SK-N-SH (cell line): Measurements from ENCODE around the gene SNX8. TPM values are rescaled to one million over a fixed set of nuclear protein-coding genes. Genes with fewer than 3 reads are reported as not detected.

ENCODE experiments used
- CTCF ChIA-PET: fragments of 300-600, 350-600 bp; formaldehyde crosslinking; extraction: SDS; loops from one replicate; lab custom pipeline; 2021; lab: Yijun Ruan, JAX
- POLR2A ChIA-PET: fragments of 350-600 bp; sonication (Branson Sonifier 250); formaldehyde crosslinking; extraction: SDS; loops from one replicate; lab custom pipeline; 2020; ENCODE audit warnings: antibody characterized with exemption, inconsistent platforms; lab: Yijun Ruan, JAX
- DNase-seq: peaks from one replicate; pipeline ENCODE4 v3.0.0; 2012
- H2AFZ ChIP-seq: fragments of 200-600 bp; sonication (generic); 2 replicates; pipeline ENCODE4 v1.8.1; 2016; ENCODE audit warnings: antibody characterized with exemption, mild to moderate bottlenecking, low read depth
- H3F3A ChIP-seq: fragments of 200-600 bp; sonication (generic); replicated peaks from 2 replicates; pipeline ENCODE3; 2016; ENCODE audit warnings: antibody characterized with exemption, mild to moderate bottlenecking; ENCODE audit not compliant: insufficient read depth
- H3K27ac ChIP-seq, 2 experiments: fragments of 200-500 bp in 1 of 2; fragments of 200-600 bp in 1 of 2; sonication (Bioruptor generic) in 1 of 2; sonication (generic), shearing (Covaris generic) in 1 of 2; 2 replicates each; pipeline versions ENCODE4 v1.5.1 to v1.6.1; 2014 to 2016; ENCODE audit warnings: low read depth in 2 of 2, inconsistent platforms in 1 of 2, low read length in 1 of 2, mild to moderate bottlenecking in 1 of 2, mixed read lengths in 1 of 2
- H3K27me3 ChIP-seq: fragments of 200-600 bp; sonication (generic), shearing (Covaris generic); 2 replicates; pipeline ENCODE4 v1.6.1; 2016; ENCODE audit warnings: mixed run types; ENCODE audit not compliant: insufficient read depth
- H3K36me3 ChIP-seq, 2 experiments: fragments of 200-500 bp in 1 of 2; fragments of 200-600 bp in 1 of 2; sonication (Bioruptor generic) in 1 of 2; sonication (generic) in 1 of 2; replicated peaks in 1 of 2; 2 replicates each; pipeline versions ENCODE3 to v1.5.1; 2014 to 2016; ENCODE audit warnings: low read length in 1 of 2, mild to moderate bottlenecking in 1 of 2; ENCODE audit not compliant: insufficient read depth in 2 of 2, control insufficient read depth in 1 of 2
- H3K4me1 ChIP-seq, 2 experiments: fragments of 200-500 bp in 1 of 2; fragments of 200-600 bp in 1 of 2; sonication (Bioruptor generic) in 1 of 2; sonication (generic), shearing (Covaris generic) in 1 of 2; 2 replicates each; pipeline versions ENCODE4 v1.5.1 to v1.6.1; 2014 to 2016; ENCODE audit warnings: low read depth in 1 of 2, low read length in 1 of 2, mixed run types in 1 of 2; ENCODE audit not compliant: insufficient read depth in 2 of 2, control insufficient read depth in 1 of 2
- H3K4me2 ChIP-seq: fragments of 200-600 bp; sonication (generic), shearing (Covaris generic); 2 replicates; pipeline ENCODE4 v1.6.1; 2017; ENCODE audit warnings: mixed run types
- H3K4me3 ChIP-seq, 2 experiments: fragments of 200-500 bp in 1 of 2; fragments of 200-600 bp in 1 of 2; sonication (Bioruptor generic) in 1 of 2; sonication (generic), shearing (Covaris generic) in 1 of 2; 2 replicates each; pipeline versions ENCODE4 v1.5.1 to v1.8.1; 2014 to 2016; ENCODE audit warnings: low read depth in 2 of 2, inconsistent platforms in 1 of 2, low read length in 1 of 2, mild to moderate bottlenecking in 1 of 2, mixed read lengths in 1 of 2, moderate library complexity in 1 of 2
- H3K79me2 ChIP-seq: fragments of 200-600 bp; sonication (generic); 2 replicates; pipeline ENCODE4 v1.8.1; 2017; ENCODE audit warnings: mild to moderate bottlenecking; ENCODE audit not compliant: insufficient read depth
- H3K9ac ChIP-seq: fragments of 200-600 bp; sonication (generic); 2 replicates; pipeline ENCODE4 v1.6.1; 2017; ENCODE audit warnings: mixed run types
- H3K9me2 ChIP-seq: fragments of 200-600 bp; sonication (generic); 2 replicates; pipeline ENCODE4 v1.6.1; 2017; ENCODE audit warnings: mixed run types
- H3K9me3 ChIP-seq: fragments of 200-600 bp; sonication (generic); 2 replicates; pipeline ENCODE4 v1.6.1; 2017; ENCODE audit warnings: mixed run types, mild to moderate bottlenecking, moderate library complexity
- H4K20me1 ChIP-seq: fragments of 200-600 bp; sonication (generic); 2 replicates; pipeline ENCODE4 v1.6.1; 2017; ENCODE audit warnings: mild to moderate bottlenecking, mixed run types; ENCODE audit not compliant: insufficient read depth
- CHD2 ChIP-seq: fragments of 150-350 bp; IDR thresholded peaks from 2 replicates; pipeline ENCODE4 v1.6.1; 2018; ENCODE audit warnings: low read length; ENCODE audit not compliant: partially characterized antibody
- CTCF ChIP-seq: fragments of 200-600 bp; sonication (generic); IDR thresholded peaks from 2 replicates; pipeline ENCODE4 v1.6.1; 2017; ENCODE audit warnings: antibody characterized with exemption, mild to moderate bottlenecking, moderate library complexity
- FOXM1 ChIP-seq: IDR thresholded peaks from 2 replicates; pipeline ENCODE4 v1.4.0; 2012; ENCODE audit warnings: low read depth, mild to moderate bottlenecking
- GATA2 ChIP-seq: sonication (generic); formaldehyde crosslinking; IDR thresholded peaks from 2 replicates; pipeline ENCODE4 v1.5.0; 2020; ENCODE audit warnings: mild to moderate bottlenecking, missing genetic modification reagents
- MEF2A ChIP-seq: IDR thresholded peaks from 2 replicates; pipeline ENCODE4 v1.4.0; 2012; ENCODE audit warnings: low read depth, borderline replicate concordance
- NFIC ChIP-seq: IDR thresholded peaks from 2 replicates; pipeline ENCODE4 v1.4.0; 2012; ENCODE audit warnings: borderline replicate concordance
- NRF1 ChIP-seq: IDR thresholded peaks from 2 replicates; pipeline ENCODE4 v1.6.1; 2012; ENCODE audit warnings: low read depth, mild to moderate bottlenecking, low read length
- RCOR1 ChIP-seq: fragments of 150-350 bp; IDR thresholded peaks from 2 replicates; pipeline ENCODE4 v1.6.1; 2017; ENCODE audit warnings: antibody characterized with exemption, low read length
- REST ChIP-seq: IDR thresholded peaks from 2 replicates; pipeline ENCODE4 v1.6.1; 2012; ENCODE audit warnings: mild to moderate bottlenecking, low read depth, low read length, moderate library complexity
- RFX5 ChIP-seq: IDR thresholded peaks from 2 replicates; pipeline ENCODE4 v1.6.1; 2012; ENCODE audit warnings: mild to moderate bottlenecking, improper control_type of control experiment, low read length
- RXRA ChIP-seq: IDR thresholded peaks from 2 replicates; pipeline ENCODE4 v1.4.0; 2012; ENCODE audit warnings: low read depth, mild to moderate bottlenecking, borderline replicate concordance
- SIN3A ChIP-seq: IDR thresholded peaks from 2 replicates; pipeline ENCODE4 v1.6.1; 2012; ENCODE audit warnings: low read depth, mild to moderate bottlenecking, low read length, moderate library complexity, borderline replicate concordance
- SMC3 ChIP-seq: IDR thresholded peaks from 2 replicates; pipeline ENCODE4 v1.6.1; 2012; ENCODE audit warnings: low read depth, low read length, improper control_type of control experiment
- TAF1 ChIP-seq: IDR thresholded peaks from 2 replicates; pipeline ENCODE4 v1.6.1; 2012; ENCODE audit warnings: low read depth, mild to moderate bottlenecking, low read length, moderate library complexity, borderline replicate concordance
- TCF12 ChIP-seq: IDR thresholded peaks from 2 replicates; pipeline ENCODE4 v1.4.0; 2012
- USF1 ChIP-seq: IDR thresholded peaks from 2 replicates; pipeline ENCODE4 v1.4.0; 2012; ENCODE audit warnings: low read depth, borderline replicate concordance
- ZBTB33 ChIP-seq: IDR thresholded peaks from 2 replicates; pipeline ENCODE4 v1.4.0; 2012; ENCODE audit warnings: low read depth, borderline replicate concordance
- WGBS: methylation state at CpG from one replicate; pipeline ENCODE4 v1.1.6; 2017; ENCODE audit warnings: low lambda C conversion rate; 5-methylcytosine and 5-hydroxymethylcytosine counted together
- polyA plus RNA-seq, 3 experiments: library from polyadenylated mRNA; depleted of rRNA; stranded (reverse); fragments of >200 nt; gene quantifications; 2 replicates each; pipeline ENCODE4 v1.2.3, GENCODE V29; 2012

SNX8 gene
- polyA plus RNA-seq, 1 of the 3 experiments (the other 2 are of a cell fraction): 20.6 TPM

- Histone ChIP-seq H3K36me3 (no peaks in the 10 kb centered on the region), H3K79me2 (no peaks in the 10 kb centered on the region), H3K9ac (no peak overlapping the region), H3K4me2 (no peak overlapping the region), H2AFZ (no peak overlapping the region), H3K9me2 (no peaks in the 10 kb centered on the region), H3K27ac (no peak overlapping the region), H3K9me3 (no peaks in the 10 kb centered on the region), H3K4me1 (no peaks in the 10 kb centered on the region), H3K27me3 (no peaks in the 10 kb centered on the region), H3K4me3 (no peak overlapping the region), H4K20me1 (no peaks in the 10 kb centered on the region), H3F3A (peaks cover 5% of the 10 kb centered on the region)
- no peak for DNase-seq
- WGBS: 74% methylated on average over 4 of the region's 4 CpGs
- no peak for TF ChIP-seq NFIC
- TF ChIP-seq CHD2: no peak
- TF ChIP-seq SIN3A: no peak
- TF ChIP-seq MEF2A: no peak
- no peak for TF ChIP-seq RFX5
- no peak for TF ChIP-seq SMC3
- TF ChIP-seq REST: no peak
- TF ChIP-seq GATA2 (CRISPR knock-in tag): no peak
- no peak for TF ChIP-seq ZBTB33
- TF ChIP-seq TAF1: no peak
- TF ChIP-seq NRF1: no peak
- TF ChIP-seq RCOR1: no peak
- TF ChIP-seq CTCF: no peak
- TF ChIP-seq FOXM1: no peak
- TF ChIP-seq TCF12: no peak
- TF ChIP-seq USF1: no peak
- no peak for TF ChIP-seq RXRA
- ChIA-PET POLR2A (no interaction called here), CTCF (interaction anchor here (0.7 to 1.3 kb wide), 4 partner anchors 15 to 225 kb away, joined by 3 to 8 read pairs (median 4); no protein-coding TSS in a partner anchor)
These were observed 10.9 kb upstream of the SNX8 start for GRCh38 chr7:2325162-2325561.
